ENCODE results near the gene RNASET2.

The RNASET2 gene

DNA sequence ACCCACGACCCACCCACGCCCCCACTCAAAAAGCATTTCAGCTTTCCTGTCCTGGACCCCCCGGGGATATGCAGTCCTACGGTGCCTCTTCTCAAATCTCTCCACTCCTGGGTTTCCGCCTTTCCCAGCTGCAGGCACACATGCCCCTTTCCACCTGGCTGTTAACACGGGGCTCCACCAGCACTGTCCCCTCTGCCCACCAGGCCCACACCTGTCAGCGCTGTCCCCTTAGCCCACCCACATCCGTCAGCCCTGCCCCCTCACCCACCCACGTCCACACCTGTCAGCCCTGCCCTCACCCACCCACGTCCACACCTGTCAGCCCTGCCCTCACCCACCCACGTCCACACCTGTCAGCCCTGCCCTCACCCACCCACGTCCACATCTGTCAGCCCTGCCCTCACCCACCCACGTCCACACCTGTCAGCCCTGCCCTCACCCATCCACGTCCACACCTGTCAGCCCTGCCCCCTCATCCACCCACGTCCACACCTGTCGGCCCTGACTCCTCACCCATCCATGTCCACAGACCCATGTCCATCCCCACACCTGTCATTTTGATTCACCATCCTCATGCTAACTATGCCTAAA is 11.6 kb downstream of the RNASET2 start:
- DNase-seq, result no peak

DNA sequence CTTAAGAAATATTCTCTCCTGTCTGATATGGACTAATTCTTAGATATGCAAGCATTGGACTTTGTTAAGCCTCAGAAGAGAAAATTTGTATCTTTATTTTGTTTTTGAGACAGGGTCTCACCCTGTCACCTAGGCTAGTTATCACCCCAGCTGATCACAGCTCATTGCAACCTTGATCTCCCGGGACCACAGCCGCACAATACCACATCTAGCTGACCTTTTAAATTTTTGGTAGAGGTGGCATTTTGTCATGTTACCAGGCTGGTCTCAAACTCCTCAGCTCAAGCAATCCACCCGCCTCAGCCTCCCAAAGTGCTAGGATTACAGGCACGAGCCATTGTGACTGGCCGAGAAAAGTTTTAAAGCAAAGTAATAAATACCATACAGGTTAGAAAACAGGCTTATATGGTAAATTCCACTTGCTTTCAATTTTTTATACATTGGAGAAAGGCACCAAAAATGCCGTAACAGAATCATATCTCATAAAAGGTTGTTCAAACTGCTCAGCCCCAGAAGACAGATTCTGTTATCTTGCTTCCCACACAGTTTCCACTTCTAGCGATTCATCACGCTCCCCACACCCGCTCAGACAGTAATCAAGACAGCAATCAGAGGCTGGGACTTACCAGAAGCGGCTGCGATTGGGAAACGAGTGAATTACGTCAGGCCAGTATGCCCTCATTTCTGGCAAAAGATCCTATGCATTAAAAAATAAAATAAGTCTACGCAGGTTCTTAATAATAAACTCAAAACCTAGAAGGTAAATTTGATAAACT is 13.8 kb downstream of the RNASET2 start:
- peak; percentile 89 to 93 for DNase-seq

DNA sequence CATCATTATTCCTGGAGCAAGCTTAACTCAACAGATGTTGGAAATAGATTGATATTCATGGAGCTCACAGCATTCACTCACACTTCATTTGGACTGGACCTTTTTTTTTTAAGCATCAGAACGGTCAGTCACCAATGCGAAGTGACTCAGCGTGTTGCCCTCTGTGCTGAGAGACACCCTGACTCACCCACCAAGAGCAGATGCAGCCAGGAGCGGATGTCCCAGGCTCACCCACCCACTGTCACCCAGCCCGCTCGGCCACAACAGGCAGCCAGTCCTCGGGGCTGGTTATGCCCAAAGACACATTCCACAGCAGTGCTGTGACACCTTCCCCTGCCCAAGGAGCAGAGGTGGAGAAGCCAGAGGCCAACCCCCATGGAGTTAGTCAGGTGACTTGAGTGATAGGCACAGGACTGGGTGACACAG is 15.7 kb downstream of the RNASET2 start:
- peak in 1 of 2 donors; percentile 68 for DNase-seq

DNA sequence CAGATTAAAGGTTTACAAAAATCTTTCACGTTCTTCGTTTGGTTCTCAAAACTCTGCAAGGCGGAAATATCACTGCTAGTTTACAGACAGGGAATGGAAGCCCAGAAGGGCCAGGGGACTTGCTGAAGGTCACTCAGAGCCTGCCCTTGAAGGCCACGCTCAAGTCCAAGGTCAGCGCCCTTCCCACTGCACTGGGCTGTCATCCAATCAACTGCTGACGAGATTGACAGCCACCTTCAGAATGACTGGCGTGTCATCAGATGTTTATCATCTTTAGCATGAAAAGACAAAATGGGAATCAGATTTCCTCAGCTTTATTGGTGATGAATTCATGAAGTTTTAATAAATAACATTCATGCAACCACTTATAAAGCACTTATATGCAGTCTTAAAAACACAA is 16.5 kb downstream of the RNASET2 start:
- DNase-seq, result no peak

DNA sequence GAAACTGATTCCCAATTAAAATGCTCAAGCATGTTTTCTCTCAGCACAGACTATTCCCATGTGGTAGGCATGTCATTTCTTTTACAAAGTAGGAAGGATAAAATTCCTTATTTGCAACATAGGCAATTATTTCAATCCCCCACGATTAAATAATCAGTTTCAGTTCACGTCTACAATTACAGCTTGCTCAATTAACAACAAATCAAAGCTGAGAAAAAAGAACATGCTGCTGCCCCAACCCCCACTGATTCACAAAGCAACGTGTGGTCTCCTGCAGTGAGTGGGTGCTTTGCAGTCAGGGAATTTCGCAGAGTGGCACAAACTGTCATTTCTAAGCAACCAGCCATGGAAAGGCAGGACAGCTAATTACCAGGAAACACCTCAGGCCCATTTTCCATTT is 17.0 kb downstream of the RNASET2 start:
- peak in 1 of 2 donors; percentile 35 for DNase-seq

DNA sequence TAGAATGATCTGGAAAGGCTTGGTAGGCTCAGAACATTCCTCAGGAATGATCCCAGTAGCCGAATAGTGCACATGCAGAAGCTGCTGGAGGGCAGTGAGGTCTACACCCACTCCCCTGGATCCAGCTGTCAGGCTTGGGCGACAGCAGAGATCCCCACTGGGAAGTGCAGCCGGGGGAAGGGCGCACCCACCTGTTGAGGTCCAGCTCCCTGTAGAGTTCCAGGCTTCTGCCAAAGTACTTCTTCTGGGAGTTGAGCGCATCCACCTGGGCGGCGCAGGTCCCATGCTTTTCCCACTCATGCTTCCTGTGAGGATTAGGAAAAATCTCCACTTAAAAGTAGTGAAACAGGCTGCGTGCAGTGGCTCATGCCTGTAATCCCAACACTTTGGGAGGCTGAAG is 17.6 kb downstream of the RNASET2 start:
- no peak for DNase-seq

DNA sequence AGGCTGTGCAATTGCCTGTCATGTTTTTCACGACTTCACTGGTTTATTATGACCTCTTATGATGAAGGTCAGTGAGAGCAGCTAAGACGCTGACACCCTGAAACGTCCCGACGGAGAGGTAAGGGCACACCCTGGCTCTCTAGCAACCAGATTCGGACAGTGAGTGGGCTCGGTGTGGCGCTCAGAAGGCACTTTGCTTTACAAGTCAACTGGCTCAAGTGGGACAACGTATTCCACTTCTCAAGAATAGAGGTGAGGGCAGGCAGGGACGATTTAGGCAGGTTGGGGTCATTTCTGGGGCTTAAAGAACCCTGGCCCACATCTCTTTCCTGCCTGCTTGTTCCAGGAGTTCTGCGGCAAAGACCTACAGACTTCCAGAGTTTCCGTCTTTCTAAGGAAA is 18.2 kb downstream of the RNASET2 start:
- DNase-seq, result no peak

DNA sequence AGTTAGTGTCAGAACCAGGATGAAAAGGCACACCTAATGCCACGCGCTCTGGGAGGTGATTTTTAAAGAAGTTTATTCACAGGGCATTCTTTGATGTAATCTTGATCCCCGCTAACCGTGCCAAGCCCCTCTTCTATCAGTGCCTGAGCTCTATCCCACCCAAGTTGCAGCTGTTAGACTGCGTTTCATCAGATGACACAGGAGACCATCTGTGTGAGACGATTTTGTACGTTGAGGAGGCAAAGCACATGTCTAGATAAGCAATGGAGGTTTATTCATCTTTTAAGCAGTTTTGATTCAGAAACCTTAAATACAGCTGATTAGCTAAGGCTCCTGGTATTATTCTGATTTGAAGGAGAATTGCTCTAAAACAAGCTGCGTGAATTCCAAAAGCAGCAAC is 18.6 kb downstream of the RNASET2 start:
- no peak for DNase-seq

DNA sequence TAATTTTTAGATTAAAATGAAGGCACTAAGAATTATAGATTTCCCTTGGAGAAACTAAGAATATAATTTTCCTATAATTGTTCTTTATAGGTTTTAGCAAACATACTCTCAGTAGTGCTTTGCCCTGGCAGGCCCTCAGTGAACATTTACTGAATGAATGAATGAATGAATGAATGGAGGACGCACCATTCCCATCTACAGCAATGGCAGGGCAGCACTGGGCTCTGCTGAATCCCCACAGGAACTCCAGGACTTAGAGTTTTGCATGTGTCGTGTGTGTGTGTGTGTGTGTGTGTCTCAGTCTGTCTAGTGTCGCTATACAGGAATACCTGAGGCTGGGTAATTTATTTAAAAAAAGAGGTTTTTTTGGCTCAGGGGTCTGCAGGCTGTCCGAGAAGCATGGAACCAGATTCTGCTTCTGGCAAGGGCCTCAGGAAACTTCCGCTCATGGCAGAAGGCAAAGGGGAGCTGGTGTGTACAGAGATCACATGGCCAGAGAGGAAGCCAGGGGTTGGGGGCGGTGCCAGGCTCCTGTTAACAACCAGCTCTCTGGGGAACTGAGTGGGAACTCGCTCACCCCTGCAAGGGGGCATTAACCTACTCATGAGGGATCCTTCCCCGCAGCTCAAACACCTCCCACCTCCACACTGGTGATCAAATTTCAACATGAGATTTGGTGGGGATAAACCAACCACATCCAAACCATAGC is 20.1 kb downstream of the RNASET2 start:
- peak in 1 of 2 donors; percentile 53 for DNase-seq

DNA sequence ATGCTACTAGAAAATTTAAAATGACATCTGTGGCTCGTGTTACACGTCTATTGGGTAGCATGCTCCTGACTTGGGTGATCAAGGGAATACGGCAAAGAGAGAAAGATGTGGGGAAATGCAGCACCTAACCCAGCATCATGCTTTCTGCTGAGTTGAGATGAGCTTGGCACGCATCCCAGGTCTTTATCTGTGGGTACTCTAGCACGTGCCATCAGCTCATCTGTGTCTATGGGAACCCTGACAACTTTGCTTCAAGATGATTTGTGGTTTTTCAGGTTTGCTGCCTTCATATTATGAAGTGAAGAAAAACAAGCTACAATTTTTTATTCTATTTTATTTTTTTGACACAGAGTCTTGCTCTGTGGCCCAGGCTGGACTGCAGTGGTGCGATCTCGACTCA is 21.0 kb downstream of the RNASET2 start:
- DNase-seq, result no peak

DNA sequence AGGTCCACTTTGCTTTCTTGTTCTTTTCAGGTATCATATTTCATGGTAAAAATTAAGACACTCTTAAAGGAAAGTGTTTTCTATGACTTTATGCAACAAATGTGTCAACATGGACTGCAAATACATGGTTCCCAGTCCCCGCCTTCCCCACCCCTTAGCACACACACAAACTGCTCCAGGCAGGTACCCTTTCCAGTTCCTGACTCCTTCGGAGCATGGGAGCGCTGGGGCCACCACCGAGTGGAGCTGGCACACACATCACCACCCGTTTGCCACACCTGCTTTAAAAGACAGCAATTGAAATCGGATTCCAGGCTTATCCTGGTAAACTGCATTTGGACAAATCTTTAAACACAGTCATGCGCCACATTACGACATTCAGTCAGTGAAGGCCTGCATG is 22.2 kb downstream of the RNASET2 start:
- DNase-seq, result no peak

DNA sequence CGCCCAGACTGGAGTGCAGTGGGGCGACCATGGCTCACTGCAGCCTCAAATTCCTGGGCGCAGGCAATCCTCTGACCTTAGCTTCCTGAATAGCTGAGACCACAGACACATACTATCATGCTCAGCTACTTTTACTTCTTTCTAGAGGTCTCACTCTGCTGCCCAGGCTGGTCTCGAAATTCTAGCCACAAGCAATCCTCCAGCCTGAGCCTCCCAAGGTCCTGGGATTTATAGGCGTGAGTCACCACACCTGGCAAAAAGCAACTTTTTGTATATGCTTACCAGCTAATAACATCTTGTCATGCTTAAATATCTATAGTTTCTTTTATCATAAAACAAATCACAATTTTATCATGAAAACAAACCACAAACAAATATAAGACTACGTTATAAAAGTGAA is 23.0 kb downstream of the RNASET2 start:
- DNase-seq, result no peak

DNA sequence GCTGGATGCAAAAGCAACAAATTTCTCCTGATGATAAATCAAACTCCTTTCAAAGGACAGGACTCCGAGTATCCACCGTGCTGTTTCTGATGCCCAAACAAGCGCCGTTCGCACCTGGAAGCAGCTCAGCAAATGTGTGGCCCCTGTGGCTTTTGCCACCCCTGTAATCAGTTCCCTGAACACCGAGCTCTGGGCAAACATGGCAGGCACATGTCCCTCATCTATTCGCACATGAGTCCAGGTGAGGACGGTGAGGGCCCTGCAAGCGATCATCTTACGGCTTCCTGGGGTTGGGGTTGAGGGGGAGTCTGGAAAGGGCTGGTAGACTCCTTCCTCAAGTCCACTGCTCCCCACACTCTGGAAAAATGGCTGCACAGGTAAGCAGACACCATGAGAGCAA is 23.7 kb downstream of the RNASET2 start:
- no peak for DNase-seq

DNA sequence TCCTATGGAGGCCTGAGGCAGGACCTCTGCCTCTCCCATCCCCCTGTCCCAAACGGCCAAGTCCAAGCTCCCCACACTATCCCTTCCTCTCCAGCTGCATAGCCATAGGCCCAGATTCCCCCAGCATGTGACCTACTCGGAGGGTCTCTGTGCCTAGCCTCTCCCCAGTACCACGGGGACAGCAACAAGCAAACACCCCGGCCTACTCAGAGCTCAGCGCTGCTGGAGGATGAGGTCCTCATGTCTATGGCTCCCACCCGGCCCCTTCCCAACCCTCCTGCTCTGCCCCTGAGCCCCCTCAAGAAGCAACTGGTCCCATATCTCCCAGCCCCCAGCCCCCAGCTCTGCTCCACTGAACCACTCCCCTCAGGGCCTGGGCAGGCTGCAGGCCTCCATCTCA is 24.2 kb downstream of the RNASET2 start:
- no peak for DNase-seq

DNA sequence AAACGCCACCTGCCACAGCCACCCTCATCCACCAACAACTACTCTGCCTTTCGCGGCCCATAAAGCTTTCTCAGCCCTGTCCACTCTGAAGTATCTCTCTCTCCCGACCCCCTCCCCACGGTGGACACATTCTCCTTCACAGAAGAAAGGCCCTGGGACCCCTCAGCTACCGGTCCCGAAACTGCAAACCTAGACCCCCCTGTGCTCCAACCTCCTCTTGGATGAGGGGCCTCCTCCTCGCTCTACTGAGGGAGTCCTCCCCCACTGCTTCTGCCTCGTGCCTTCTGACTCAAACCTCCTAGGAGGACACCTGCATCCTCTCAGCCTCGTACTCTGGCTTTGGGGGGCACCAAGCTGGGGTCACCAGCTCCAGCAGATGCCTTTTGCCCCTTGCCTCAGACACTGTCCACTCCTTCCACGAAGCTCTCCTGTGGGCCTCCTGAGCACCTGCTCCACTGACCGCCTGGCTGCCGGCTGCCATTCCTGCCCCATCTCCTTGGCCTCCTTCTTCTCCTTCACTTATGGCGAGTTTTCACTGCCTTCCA is 24.9 kb downstream of the RNASET2 start:
- no peak for DNase-seq

DNA sequence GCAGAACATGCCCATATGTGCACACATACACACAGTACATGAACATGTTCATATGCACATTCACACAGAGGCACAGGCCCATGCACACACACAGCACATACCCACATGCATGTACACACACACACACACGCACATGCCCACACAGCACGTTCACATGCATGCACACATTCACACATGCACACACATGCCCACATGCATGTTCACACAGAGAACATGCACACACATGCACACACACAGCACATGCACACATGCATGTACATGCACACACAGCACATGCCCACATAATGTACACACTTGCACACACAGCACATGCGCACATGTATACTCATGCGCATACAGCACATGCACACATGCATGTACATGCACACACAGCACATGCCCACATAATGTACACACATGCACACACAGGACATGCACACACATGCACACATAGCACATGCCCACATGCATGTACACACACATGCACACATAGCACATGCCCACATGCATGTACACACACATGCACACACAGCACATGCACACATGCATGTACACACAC is 25.9 kb downstream of the RNASET2 start:
- DNase-seq, result no peak

DNA sequence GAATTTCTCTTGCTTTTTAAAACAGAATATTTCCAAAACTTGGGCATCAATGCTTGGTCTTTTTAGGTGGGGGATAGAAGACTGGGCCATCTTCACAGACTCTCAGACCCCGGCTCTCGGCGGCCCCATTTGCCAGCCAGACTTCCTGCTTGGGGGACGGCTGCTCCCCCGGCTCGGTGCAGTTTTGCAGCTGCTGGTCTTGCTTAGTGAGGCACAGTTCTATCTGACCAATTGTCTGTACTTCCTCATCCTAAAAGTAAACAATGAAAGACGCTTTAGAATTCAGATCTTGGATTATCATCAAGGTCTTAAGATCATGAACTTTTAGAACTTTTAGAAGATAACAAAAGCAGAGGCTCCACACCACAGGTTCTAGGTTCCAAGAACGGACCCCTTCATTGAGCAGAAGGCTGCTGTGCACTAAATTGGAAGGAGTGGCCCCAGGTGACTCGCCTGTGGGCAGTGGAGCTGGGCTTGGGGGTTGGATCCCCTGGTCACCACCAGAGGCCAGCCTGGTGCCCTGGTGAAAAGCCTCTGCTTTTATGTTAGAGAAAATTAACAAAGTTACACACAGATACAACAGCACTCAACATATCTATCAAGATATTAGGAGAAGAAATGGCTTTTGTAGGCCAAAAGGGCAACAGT is 26.7 kb downstream of the RNASET2 start:
- DNase-seq, result no peak

DNA sequence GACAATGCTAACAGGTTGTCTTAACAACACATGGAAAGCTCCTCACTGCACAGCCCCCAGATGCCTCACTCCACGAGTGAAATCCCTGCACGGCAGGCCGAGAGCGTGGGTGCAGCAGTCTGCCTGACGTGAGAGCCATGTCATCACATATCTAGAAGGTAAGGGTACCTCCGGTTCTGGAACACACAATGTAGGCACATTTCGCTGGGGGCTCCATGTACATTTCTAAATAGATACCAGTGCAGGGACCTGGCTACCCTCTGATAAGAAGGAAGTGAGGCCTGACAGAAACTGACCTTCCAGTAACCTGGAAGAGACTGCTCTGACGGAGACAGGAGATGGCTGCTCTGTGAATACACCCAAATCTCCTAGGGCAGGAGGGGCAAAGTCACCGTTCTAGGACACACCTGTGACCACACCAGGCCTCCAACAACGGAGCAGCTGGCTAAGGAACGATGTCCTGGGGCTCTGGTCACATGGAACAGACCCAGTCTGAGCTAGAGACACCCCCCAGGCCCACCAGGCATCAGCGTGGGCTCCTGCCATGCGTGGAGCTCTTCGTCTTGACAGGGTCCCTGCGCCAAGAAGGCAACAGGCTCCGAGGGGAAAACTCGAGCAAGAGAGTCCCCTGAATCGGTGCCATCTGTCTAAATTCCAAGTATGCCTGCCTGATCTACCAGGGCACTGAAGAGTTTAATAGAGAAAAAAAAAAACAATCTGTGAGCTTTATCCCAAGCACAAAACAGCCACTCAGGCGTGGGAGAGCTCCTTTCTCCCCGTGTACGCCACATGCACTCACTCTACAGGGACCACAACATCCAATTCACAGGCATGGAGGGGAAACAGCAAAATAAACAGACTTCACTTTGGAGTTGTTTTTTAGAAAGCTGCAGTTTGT is 27.5 kb downstream of the RNASET2 start:
- no peak for DNase-seq

DNA sequence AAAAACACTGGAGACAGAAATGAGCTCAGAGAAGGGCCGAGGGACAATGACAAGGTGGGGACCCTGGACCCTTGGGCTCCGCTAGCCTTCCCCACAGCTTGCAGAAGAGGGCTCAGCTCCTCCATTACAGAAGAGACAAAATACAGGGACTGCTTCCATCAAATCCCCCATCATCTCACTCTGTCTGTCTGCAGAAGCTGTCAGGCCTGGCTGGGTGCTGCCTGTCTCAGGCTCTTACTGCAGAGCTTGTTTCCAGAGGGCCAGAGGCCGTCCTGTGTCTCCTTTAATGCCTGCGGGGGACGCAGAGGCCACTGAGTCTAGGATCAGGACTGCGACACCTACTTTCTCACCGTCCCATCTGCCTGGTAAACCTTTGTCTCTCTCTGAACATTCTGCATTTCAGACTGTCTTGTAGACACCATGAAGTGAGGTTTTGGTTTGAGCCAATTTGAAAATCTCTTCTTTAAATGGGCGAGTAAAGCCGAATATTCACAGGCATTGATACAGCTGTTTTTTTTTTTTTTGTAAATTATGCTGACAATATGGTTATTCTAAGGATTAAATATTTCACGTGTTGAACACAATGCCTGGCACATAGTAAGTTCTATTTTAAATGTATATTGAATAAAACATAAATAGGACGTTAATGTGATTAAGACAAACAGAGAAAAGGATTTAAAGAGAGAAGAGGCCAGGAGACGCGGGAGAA is 28.3 kb downstream of the RNASET2 start:
- DNase-seq, result no peak

DNA sequence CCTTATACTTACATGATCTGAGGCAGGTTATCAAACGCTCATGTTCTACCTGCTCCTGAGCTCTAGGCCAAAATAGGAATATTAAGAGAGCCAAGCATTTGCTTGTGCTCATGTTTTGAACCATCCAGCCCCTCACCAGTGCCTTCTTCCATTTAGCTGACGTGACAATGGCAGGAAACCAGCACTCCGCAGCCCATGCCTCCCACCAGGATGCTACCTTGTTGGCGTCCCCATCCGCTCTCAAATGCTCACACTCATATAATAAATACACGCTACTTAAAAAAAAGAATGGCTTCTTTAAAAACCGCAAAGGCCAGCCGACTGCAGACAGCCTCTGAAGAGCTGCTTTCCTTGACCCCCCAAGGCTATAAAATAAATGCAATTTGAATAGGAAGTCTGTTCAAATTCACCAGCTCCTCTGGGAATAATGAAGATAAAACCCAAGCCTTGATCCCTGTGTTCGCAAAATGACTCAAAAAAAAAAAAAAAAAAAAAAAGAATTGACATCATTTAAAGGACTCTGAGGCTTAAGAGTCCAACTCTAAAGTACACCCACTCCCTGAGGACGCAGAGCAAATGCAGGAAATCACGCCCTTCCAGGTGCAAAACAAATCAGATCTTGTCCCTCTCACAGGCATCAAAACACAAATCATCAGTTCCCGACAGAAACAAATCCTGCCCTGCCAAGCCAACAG is 29.0 kb downstream of the RNASET2 start:
- no peak for DNase-seq

DNA sequence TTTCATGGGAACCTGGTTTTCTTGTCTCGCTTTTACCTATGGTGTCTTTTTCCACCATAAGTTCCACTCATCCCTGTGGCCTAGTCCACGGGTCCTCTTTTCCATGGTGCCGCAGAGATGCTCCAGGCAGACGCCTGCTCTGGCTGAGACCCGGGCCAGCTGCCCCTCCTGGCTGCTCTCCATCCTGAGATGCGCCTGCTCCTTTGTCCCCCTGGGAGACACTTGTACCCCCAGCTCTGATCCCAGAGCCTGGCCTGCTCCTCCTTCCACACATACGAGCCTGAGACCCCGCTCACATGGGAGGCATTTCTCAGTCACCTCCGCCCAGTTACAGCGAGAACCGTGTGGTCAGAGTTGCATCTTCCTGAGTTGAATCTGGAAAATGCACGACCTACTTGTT is 29.6 kb downstream of the RNASET2 start:
- no peak for DNase-seq
